ENCODE data around the gene FBXO10. TPM values are rescaled to one million over a fixed set of nuclear protein-coding genes. Genes with fewer than 3 reads are reported as not detected.

The FBXO10 gene
- total RNA-seq, 4 donors from 2014 or later, result 4.2 to 16.5 (median 6.8) TPM

DNA sequence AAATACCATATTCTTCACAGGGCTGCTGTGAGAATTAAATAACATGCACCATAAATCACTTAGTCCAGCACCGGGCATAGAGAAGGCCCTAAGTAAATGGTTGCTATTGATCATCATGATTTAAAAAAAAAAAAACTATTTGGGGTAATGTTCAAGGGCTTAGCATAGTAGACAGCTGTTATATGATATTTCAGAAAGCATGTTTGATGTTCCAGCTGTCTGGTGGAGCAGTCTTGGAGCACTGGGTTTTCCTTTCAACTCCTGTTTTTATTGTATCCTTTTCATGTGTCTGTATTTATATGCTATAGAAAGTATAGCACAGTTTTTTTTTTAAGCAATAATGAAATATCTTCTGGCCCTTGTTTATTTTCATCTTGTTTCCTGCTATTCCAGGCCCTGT lies 44.2 kb upstream of the FBXO10 start:
- in situ Hi-C loops (cut with MboI; ENCODE audit: low pct_ligation_motif_present in 1 of 4, low pct_unique_long_range_greater_than_20kb in 1 of 4, low sequenced_read_pairs in 3 of 4), result no loop called here

DNA sequence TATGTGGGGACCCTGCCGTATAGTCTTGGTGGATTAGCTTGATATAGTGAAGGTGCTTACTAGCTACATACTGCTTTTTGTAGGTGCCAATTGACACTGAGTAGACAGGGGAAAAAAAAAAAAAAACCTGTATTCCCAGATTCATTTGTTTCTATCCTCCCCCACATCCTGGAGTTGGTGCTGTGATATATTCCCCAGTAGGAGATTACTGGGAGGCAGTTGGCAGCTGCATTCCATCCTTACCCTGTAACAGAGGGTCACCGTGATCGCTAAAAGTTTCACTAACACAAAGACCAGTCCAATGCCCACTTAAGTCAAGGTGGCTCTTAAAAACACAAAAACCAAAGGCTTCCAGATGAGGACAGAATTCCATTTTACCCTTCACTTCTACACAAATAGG lies 43.6 kb upstream of the FBXO10 start:
- no peak for TF ChIP-seq POLR2AphosphoS5 (IDR thresholded peaks at IDR 0.05)
- no peak for TF ChIP-seq EP300 (IDR thresholded peaks at IDR 0.05; ENCODE audit: low read depth)
- TF ChIP-seq, protein P1, sequence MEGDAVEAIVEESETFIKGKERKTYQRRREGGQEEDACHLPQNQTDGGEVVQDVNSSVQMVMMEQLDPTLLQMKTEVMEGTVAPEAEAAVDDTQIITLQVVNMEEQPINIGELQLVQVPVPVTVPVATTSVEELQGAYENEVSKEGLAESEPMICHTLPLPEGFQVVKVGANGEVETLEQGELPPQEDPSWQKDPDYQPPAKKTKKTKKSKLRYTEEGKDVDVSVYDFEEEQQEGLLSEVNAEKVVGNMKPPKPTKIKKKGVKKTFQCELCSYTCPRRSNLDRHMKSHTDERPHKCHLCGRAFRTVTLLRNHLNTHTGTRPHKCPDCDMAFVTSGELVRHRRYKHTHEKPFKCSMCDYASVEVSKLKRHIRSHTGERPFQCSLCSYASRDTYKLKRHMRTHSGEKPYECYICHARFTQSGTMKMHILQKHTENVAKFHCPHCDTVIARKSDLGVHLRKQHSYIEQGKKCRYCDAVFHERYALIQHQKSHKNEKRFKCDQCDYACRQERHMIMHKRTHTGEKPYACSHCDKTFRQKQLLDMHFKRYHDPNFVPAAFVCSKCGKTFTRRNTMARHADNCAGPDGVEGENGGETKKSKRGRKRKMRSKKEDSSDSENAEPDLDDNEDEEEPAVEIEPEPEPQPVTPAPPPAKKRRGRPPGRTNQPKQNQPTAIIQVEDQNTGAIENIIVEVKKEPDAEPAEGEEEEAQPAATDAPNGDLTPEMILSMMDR (IDR thresholded peaks at IDR 0.05), result no peak
- no peak for TF ChIP-seq POLR2A (IDR thresholded peaks at IDR 0.05)
- no peaks in the 10 kb centered on the region for H3K4me1 ChIP-seq
- no peaks in the 10 kb centered on the region for H3K9me3 ChIP-seq
- WGBS, 2 donors (ENCODE audit: low coverage in 1 of 2), result 80 to 89% methylated on average over 3 of the region's 3 CpGs
- DNase-seq, result no peak
- intact Hi-C loops (cut with DNase I; ENCODE audit: low total_unique reads) (no loop called here), in situ Hi-C loops (cut with MboI; ENCODE audit: low pct_ligation_motif_present in 1 of 4, low pct_unique_long_range_greater_than_20kb in 1 of 4, low sequenced_read_pairs in 3 of 4) (no loop called here)
- H3K36me3 ChIP-seq, result no peaks in the 10 kb centered on the region
- no peaks in the 10 kb centered on the region for H3K27me3 ChIP-seq
- H3K27ac ChIP-seq, result no peak overlapping the region
- no peak overlapping the region for H3K4me3 ChIP-seq

More for the DNA sequence above, 44.2 kb upstream of the FBXO10 start:
- WGBS, 2 donors (ENCODE audit: low coverage in 1 of 2), result 80% methylated on average over 1 of the region's 1 CpG; no CpG with 5 or more reads in 1 of the 2 donors
- no peaks in the 10 kb centered on the region for H3K27me3 ChIP-seq
- H3K4me3 ChIP-seq, result no peak overlapping the region
- H3K9me3 ChIP-seq, result no peaks in the 10 kb centered on the region
- no peak for DNase-seq
- H3K4me1 ChIP-seq, result no peaks in the 10 kb centered on the region
- TF ChIP-seq, protein P1 (IDR thresholded peaks at IDR 0.05), result no peak
- TF ChIP-seq POLR2A (IDR thresholded peaks at IDR 0.05), result no peak
- no peak for TF ChIP-seq EP300 (IDR thresholded peaks at IDR 0.05; ENCODE audit: low read depth)
- no peak for TF ChIP-seq POLR2AphosphoS5 (IDR thresholded peaks at IDR 0.05)
- intact Hi-C loops (cut with DNase I; ENCODE audit: low total_unique reads), result no loop called here
- H3K27ac ChIP-seq, result no peak overlapping the region
- H3K36me3 ChIP-seq, result no peaks in the 10 kb centered on the region

DNA sequence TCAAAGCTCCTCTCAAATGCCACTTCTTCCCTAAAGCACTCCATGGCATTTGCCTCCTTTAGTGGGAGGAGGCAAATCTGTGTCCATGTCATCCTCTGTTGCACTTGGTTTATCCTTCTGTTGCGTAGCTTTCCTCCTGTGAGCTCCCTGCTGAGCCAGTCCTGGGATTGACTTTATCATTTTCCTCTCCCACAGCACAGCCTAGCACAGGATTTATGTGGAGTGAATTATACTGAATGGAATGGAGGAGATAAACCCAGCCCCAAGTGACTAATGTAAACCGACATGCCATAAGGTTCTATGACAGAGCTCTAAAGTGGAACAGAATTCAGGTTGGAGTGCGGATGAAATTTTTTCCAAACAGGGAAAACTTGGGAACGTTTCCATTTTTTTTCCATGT lies 42.6 kb upstream of the FBXO10 start:
- H3K27me3 ChIP-seq, result no peaks in the 10 kb centered on the region
- in situ Hi-C loops (cut with MboI; ENCODE audit: low pct_ligation_motif_present in 1 of 4, low pct_unique_long_range_greater_than_20kb in 1 of 4, low sequenced_read_pairs in 3 of 4) (no loop called here), intact Hi-C loops (cut with DNase I; ENCODE audit: low total_unique reads) (no loop called here)
- no peak overlapping the region for H3K27ac ChIP-seq
- no peak for TF ChIP-seq POLR2AphosphoS5 (IDR thresholded peaks at IDR 0.05)
- no peak for TF ChIP-seq POLR2A (IDR thresholded peaks at IDR 0.05)
- TF ChIP-seq EP300 (IDR thresholded peaks at IDR 0.05; ENCODE audit: low read depth), result no peak
- TF ChIP-seq, protein P1 (IDR thresholded peaks at IDR 0.05), result no peak
- 87 to 90% methylated on average over 2 to 4 of the region's 4 CpGs for WGBS, 2 donors (ENCODE audit: low coverage in 1 of 2)
- no peaks in the 10 kb centered on the region for H3K4me1 ChIP-seq
- DNase-seq, result no peak
- no peak overlapping the region for H3K4me3 ChIP-seq
- no peaks in the 10 kb centered on the region for H3K9me3 ChIP-seq
- no peaks in the 10 kb centered on the region for H3K36me3 ChIP-seq

DNA sequence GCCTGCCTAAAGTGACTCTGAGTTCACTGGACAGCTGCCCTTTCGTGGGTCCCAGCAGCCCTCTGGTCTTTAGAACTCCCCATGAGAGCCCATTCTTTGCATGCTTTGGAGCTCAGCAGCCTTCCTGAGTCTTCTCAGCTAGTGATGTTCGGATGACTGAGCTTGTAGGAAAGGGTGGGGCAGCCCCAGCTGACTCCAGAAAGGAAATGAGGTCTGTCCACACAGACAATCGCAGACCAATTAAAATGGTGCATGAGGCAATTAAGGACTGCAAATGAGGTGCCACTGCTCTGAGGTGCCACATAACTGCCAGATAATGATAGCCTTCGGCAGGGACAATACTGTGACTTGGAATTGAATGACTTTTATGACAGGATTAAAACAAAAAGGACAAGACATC lies 41.7 kb upstream of the FBXO10 start:
- 52 to 71% methylated on average over 1 to 4 of the region's 4 CpGs for WGBS, 2 donors (ENCODE audit: low coverage in 1 of 2)
- TF ChIP-seq, protein P1 (IDR thresholded peaks at IDR 0.05), result no peak
- no peak for TF ChIP-seq POLR2A (IDR thresholded peaks at IDR 0.05)
- TF ChIP-seq EP300 (IDR thresholded peaks at IDR 0.05; ENCODE audit: low read depth), result no peak
- no peak for TF ChIP-seq POLR2AphosphoS5 (IDR thresholded peaks at IDR 0.05)
- intact Hi-C loops (cut with DNase I; ENCODE audit: low total_unique reads), result no loop called here

More for the DNA sequence above, 41.7 kb upstream of the FBXO10 start:
- H3K36me3 ChIP-seq, result no peaks in the 10 kb centered on the region
- no peak overlapping the region for H3K4me3 ChIP-seq
- no peaks in the 10 kb centered on the region for H3K4me1 ChIP-seq
- in situ Hi-C loops (cut with MboI; ENCODE audit: low pct_ligation_motif_present in 1 of 4, low pct_unique_long_range_greater_than_20kb in 1 of 4, low sequenced_read_pairs in 3 of 4), result no loop called here
- H3K27ac ChIP-seq, result no peak overlapping the region
- H3K9me3 ChIP-seq, result no peaks in the 10 kb centered on the region
- no peaks in the 10 kb centered on the region for H3K27me3 ChIP-seq
- DNase-seq, result no peak
